BE2C (cell line): ENCODE data around the gene COL11A2.
A peak's percentile ranks its signal among the peaks of the same experiment; 100 is the strongest.

Experiments used
- DNase-seq: peaks from one replicate; pipeline ENCODE4 v3.0.0-alpha.2; 2020
- H3K27me3 ChIP-seq: fragments of 250-450 bp; sonication (Bioruptor Pico); 2 replicates; pipeline ENCODE4 v1.5.1; 2020; ENCODE audit warnings: mild to moderate bottlenecking
- H3K36me3 ChIP-seq: fragments of 250-450 bp; sonication (Bioruptor Pico); 2 replicates; pipeline ENCODE4 v1.5.1; 2020; ENCODE audit warnings: mild to moderate bottlenecking
- H3K4me1 ChIP-seq: fragments of 250-450 bp; sonication (Bioruptor Pico); 2 replicates; pipeline ENCODE4 v1.5.1; 2020
- H3K4me3 ChIP-seq: 2 replicates; pipeline ENCODE4 v1.5.1; 2011; ENCODE audit warnings: low read depth, low read length
- H3K9me3 ChIP-seq: fragments of 250-450 bp; sonication (Bioruptor Pico); 2 replicates; pipeline ENCODE4 v1.5.1; 2020
- CTCF ChIP-seq: IDR thresholded peaks from 2 replicates; pipeline ENCODE4 v1.5.1; 2012; ENCODE audit warnings: mild to moderate bottlenecking, low read depth, low read length

Gene COL11A2

GRCh38 chr6:33143113-33143770 lies 49.0 kb downstream of the COL11A2 start:
- H3K27me3 ChIP-seq = peaks cover 29% of the 10 kb centered on the region
- no peak for DNase-seq
- H3K4me1 ChIP-seq = no peaks in the 10 kb centered on the region
- no peak overlapping the region for H3K4me3 ChIP-seq
- no peaks in the 10 kb centered on the region for H3K36me3 ChIP-seq
- no peaks in the 10 kb centered on the region for H3K9me3 ChIP-seq
- TF ChIP-seq CTCF = peak; percentile 30

- no peak for DNase-seq
- Histone ChIP-seq H3K36me3 (no peaks in the 10 kb centered on the region), H3K4me1 (no peaks in the 10 kb centered on the region), H3K9me3 (no peaks in the 10 kb centered on the region), H3K27me3 (peaks cover 26% of the 10 kb centered on the region), H3K4me3 (no peak overlapping the region)
- TF ChIP-seq CTCF = no peak
Observed at GRCh38 chr6:33142501-33143070, 49.7 kb downstream of the COL11A2 start.

- no peaks in the 10 kb centered on the region for H3K4me1 ChIP-seq
- peaks cover 30% of the 10 kb centered on the region for H3K27me3 ChIP-seq
- no peak overlapping the region for H3K4me3 ChIP-seq
- no peaks in the 10 kb centered on the region for H3K9me3 ChIP-seq
- no peak for DNase-seq
- no peak for TF ChIP-seq CTCF
- no peaks in the 10 kb centered on the region for H3K36me3 ChIP-seq
Observed at GRCh38 chr6:33140556-33140955, 51.7 kb downstream of the COL11A2 start.

GRCh38 chr6:33139596-33140206 lies 52.6 kb downstream of the COL11A2 start:
- Histone ChIP-seq H3K27me3 (peaks cover 26% of the 10 kb centered on the region), H3K4me1 (no peaks in the 10 kb centered on the region), H3K9me3 (no peaks in the 10 kb centered on the region), H3K4me3 (no peak overlapping the region), H3K36me3 (no peaks in the 10 kb centered on the region)
- no peak for TF ChIP-seq CTCF
- no peak for DNase-seq

- TF ChIP-seq CTCF = no peak
- H3K9me3 ChIP-seq = no peaks in the 10 kb centered on the region
- peaks cover 23% of the 10 kb centered on the region for H3K27me3 ChIP-seq
Observed at GRCh38 chr6:33136310-33136900, 55.9 kb downstream of the COL11A2 start.

GRCh38 chr6:33132081-33132524 lies 60.2 kb downstream of the COL11A2 start:
- peaks cover 27% of the 10 kb centered on the region for H3K27me3 ChIP-seq
- H3K4me1 ChIP-seq = no peaks in the 10 kb centered on the region
- no peaks in the 10 kb centered on the region for H3K36me3 ChIP-seq
- no peak for DNase-seq
- no peak for TF ChIP-seq CTCF
- no peak overlapping the region for H3K4me3 ChIP-seq
- H3K9me3 ChIP-seq = no peaks in the 10 kb centered on the region

More at GRCh38 chr6:33136310-33136900, 55.9 kb downstream of the COL11A2 start:
- H3K4me1 ChIP-seq = no peaks in the 10 kb centered on the region
- DNase-seq = no peak
- H3K4me3 ChIP-seq = no peak overlapping the region
- H3K36me3 ChIP-seq = no peaks in the 10 kb centered on the region
